ENCODE data around the gene SPTBN4. TPM values are rescaled to one million over a fixed set of nuclear protein-coding genes. Genes with fewer than 3 reads are reported as not detected.
A peak's percentile ranks its signal among the peaks of the same experiment; 100 is the strongest.

Gene SPTBN4
- total RNA-seq, 1 donor = 0.72 TPM

DNA sequence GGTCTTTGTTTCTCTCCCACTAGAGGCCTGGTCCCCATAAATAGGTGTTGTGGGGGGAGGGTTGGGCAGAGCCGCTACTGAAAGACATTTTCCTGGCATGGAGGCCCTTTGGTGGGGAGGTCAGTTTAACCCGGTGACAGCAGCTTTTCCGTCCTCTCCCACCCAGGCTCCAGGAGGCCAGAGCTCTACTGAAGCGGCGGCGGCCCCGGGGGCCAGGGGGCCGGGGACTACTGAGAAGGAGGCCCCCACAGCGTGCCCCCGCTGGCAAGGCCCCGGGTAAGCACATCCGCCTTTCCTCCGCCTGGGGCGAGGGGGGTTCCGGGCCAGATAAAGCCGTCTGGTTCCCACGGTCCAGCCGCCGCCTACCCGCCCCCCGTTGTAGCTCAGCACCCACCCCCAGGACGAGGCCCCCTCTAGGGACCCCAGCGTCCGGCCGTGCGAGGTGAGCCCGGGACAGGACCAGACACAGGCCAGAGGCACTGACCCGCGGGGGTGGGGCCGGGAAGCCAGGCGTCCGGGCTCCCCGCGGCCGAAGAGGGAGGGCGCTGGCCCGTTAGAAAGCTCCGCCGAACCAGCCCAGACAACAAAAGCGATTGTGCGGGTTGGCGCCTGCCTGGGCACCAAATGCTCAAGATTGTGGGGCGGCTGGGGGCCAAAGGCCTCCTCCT lies 133.2 kb downstream of the SPTBN4 start:
- peak; percentile 25 for DNase-seq (ENCODE audit: insufficient read length, low spot score, missing footprints)
- Histone ChIP-seq H3K4me2 (ENCODE audit: insufficient read depth, low read length) (no peak overlapping the region), H3K79me2 (ENCODE audit: insufficient read depth, low read length) (no peaks in the 10 kb centered on the region), H3K4me1 (ENCODE audit: insufficient read depth, low read length) (peaks cover 36% of the 10 kb centered on the region), H3K27me3 (ENCODE audit: insufficient read depth, low read length) (peaks cover 25% of the 10 kb centered on the region), H3K27ac (ENCODE audit: low read depth, low read length) (no peak overlapping the region), H3K9me3 (ENCODE audit: low read depth, low read length) (no peaks in the 10 kb centered on the region), H4K20me1 (ENCODE audit: insufficient read depth, low read length) (peaks cover 6% of the 10 kb centered on the region), H3K36me3 (ENCODE audit: insufficient read depth, low read length) (no peaks in the 10 kb centered on the region), H3K4me3 (ENCODE audit: insufficient read depth, low read length) (no peak overlapping the region), H2AFZ (ENCODE audit: low read length) (no peak overlapping the region)
- TF ChIP-seq, protein P1, sequence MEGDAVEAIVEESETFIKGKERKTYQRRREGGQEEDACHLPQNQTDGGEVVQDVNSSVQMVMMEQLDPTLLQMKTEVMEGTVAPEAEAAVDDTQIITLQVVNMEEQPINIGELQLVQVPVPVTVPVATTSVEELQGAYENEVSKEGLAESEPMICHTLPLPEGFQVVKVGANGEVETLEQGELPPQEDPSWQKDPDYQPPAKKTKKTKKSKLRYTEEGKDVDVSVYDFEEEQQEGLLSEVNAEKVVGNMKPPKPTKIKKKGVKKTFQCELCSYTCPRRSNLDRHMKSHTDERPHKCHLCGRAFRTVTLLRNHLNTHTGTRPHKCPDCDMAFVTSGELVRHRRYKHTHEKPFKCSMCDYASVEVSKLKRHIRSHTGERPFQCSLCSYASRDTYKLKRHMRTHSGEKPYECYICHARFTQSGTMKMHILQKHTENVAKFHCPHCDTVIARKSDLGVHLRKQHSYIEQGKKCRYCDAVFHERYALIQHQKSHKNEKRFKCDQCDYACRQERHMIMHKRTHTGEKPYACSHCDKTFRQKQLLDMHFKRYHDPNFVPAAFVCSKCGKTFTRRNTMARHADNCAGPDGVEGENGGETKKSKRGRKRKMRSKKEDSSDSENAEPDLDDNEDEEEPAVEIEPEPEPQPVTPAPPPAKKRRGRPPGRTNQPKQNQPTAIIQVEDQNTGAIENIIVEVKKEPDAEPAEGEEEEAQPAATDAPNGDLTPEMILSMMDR (IDR thresholded peaks at IDR 0.05; ENCODE audit: extremely low read depth, low read depth, low read length) = no peak

DNA sequence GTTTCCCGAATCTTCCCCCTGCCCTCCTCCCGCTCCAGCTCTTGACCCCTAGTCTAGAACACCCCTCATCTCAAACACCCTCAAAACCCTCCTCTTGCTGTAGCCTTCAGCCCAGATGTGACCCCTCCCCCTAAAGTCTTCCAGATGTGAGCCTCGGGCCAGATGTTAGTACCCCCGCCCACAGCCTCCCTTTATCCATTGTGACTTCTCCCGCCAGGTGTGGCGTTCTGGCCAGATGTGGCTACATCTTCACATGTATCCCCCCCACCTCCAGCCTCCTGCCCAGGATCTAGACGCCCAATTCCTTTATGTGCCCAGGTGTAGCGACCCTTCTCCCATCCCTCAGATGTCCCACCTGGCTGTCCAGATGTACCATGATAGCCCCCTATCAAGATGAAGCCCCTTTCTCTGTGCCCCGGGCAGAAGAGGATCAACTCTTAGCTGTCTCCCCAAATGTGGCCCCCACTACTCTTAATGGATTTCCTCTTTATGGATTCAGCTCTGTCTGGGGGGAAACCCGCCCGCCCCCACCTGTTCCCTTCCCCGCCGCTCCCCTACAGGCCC lies 133.9 kb downstream of the SPTBN4 start:
- TF ChIP-seq, protein P1 (IDR thresholded peaks at IDR 0.05; ENCODE audit: extremely low read depth, low read depth, low read length) = no peak
- no peaks in the 10 kb centered on the region for H3K36me3 ChIP-seq (ENCODE audit: insufficient read depth, low read length)
- no peak overlapping the region for H2AFZ ChIP-seq (ENCODE audit: low read length)
- peaks cover 6% of the 10 kb centered on the region for H4K20me1 ChIP-seq (ENCODE audit: insufficient read depth, low read length)
- peaks cover 25% of the 10 kb centered on the region for H3K27me3 ChIP-seq (ENCODE audit: insufficient read depth, low read length)
- peak overlapping the region; percentile 28 for H3K4me3 ChIP-seq (ENCODE audit: insufficient read depth, low read length)
- peaks cover 40% of the 10 kb centered on the region for H3K4me1 ChIP-seq (ENCODE audit: insufficient read depth, low read length)
- peak; percentile 62 for DNase-seq (ENCODE audit: insufficient read length, low spot score, missing footprints)
- no peaks in the 10 kb centered on the region for H3K9me3 ChIP-seq (ENCODE audit: low read depth, low read length)
- no peaks in the 10 kb centered on the region for H3K79me2 ChIP-seq (ENCODE audit: insufficient read depth, low read length)
- no peak overlapping the region for H3K27ac ChIP-seq (ENCODE audit: low read depth, low read length)
- no peak overlapping the region for H3K4me2 ChIP-seq (ENCODE audit: insufficient read depth, low read length)

DNA sequence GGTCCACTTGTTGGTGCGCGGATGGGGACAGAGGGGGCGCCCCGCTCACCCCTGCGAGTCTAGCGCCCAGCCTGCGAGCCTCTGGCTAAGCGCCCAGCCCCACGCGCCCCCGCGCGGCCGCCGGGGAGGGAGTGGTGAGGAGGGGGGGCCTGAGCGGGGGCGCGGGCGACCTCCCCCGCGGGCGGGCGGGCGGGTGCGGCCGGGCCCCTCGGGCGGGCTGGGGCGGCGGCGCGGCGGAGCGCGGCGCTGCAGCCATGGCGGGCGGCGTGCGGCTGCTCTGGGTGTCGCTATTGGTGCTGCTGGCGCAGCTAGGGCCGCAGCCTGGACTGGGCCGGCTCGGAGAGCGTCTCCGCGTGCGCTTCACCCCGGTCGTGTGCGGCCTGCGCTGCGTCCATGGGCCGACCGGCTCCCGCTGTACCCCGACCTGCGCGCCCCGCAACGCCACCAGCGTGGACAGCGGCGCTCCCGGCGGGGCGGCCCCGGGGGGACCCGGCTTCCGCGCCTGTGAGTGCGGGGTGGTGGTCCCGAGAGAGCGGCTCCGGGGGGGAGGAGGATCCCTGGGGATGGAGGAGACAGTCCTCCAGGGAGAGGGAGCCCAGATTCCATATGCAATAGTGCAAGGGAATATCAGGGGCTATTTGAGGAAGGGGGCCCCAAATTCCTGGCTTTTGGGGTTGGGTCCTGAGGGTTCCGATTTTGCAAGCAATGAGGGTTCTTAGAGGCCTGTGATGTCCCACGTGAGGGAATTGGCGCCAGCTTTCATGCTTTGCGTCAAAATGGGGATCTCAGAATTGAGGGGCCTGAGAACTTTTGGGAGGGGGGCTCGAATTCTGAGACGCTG lies 134.6 kb downstream of the SPTBN4 start, which contains the start of gene LTBP4:
LTBP4 (plus strand) TSS at position 236 of the 841 bp plus-strand sequence; CDS start at position 255, 19 bp downstream.
- TF ChIP-seq, protein P1 (IDR thresholded peaks at IDR 0.05; ENCODE audit: extremely low read depth, low read depth, low read length) = no peak
- Histone ChIP-seq H3K4me2 (ENCODE audit: insufficient read depth, low read length) (peak within 1 kb of the TSS; percentile 67), H4K20me1 (ENCODE audit: insufficient read depth, low read length) (peaks cover 6% of the 10 kb centered on the region), H3K36me3 (ENCODE audit: insufficient read depth, low read length) (no peaks in the 10 kb centered on the region), H3K79me2 (ENCODE audit: insufficient read depth, low read length) (no peaks in the 10 kb centered on the region), H3K4me3 (ENCODE audit: insufficient read depth, low read length) (peak within 1 kb of the TSS; percentile 61), H3K4me1 (ENCODE audit: insufficient read depth, low read length) (peaks cover 42% of the 10 kb centered on the region), H3K27me3 (ENCODE audit: insufficient read depth, low read length) (peaks cover 25% of the 10 kb centered on the region), H2AFZ (ENCODE audit: low read length) (peak within 1 kb of the TSS; percentile 29), H3K27ac (ENCODE audit: low read depth, low read length) (no peak within 1 kb of the TSS), H3K9me3 (ENCODE audit: low read depth, low read length) (no peaks in the 10 kb centered on the region)
- peak; percentile 88 for DNase-seq (ENCODE audit: insufficient read length, low spot score, missing footprints)

DNA sequence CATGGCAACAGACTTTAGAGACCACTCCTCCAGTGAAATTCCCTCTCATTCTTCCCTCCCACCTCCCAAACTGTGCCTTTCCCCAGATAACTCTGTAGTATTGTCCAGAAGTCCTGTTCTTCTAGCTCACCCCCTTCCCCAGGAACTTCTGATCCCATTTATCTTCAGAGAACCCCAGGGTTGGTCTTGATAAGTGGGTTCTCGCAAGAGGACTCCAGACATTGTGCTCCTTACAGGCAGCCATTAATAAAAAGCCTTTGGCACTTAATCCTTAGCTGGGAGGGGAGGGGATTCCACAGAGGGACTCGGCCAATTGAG lies 136.2 kb downstream of the SPTBN4 start:
- H3K4me3 ChIP-seq (ENCODE audit: insufficient read depth, low read length) = no peak overlapping the region
- no peaks in the 10 kb centered on the region for H3K9me3 ChIP-seq (ENCODE audit: low read depth, low read length)
- no peak overlapping the region for H3K27ac ChIP-seq (ENCODE audit: low read depth, low read length)
- H3K4me2 ChIP-seq (ENCODE audit: insufficient read depth, low read length) = peak overlapping the region; percentile 81
- H3K36me3 ChIP-seq (ENCODE audit: insufficient read depth, low read length) = no peaks in the 10 kb centered on the region
- H3K79me2 ChIP-seq (ENCODE audit: insufficient read depth, low read length) = no peaks in the 10 kb centered on the region
- H3K27me3 ChIP-seq (ENCODE audit: insufficient read depth, low read length) = peaks cover 22% of the 10 kb centered on the region
- no peak overlapping the region for H2AFZ ChIP-seq (ENCODE audit: low read length)
- DNase-seq (ENCODE audit: insufficient read length, low spot score, missing footprints) = peak; percentile 68
- TF ChIP-seq, protein P1 (IDR thresholded peaks at IDR 0.05; ENCODE audit: extremely low read depth, low read depth, low read length) = no peak
- peaks cover 32% of the 10 kb centered on the region for H3K4me1 ChIP-seq (ENCODE audit: insufficient read depth, low read length)
- peaks cover 6% of the 10 kb centered on the region for H4K20me1 ChIP-seq (ENCODE audit: insufficient read depth, low read length)

Data from osteoblast (primary cell).